ENCODE measurements around the gene GALNT17. TPM values are rescaled to one million over a fixed set of nuclear protein-coding genes. Genes with fewer than 3 reads are reported as not detected.

The GALNT17 gene
- total RNA-seq, 2 experiments from 2014 or later, result not detected

GRCh38 chr7:71498381-71498780 lies 366.4 kb downstream of the GALNT17 start:
- H3K36me3 Mint-ChIP-seq (ENCODE audit: low read depth), result no peaks in the 10 kb centered on the region

GRCh38 chr7:71504697-71505441 lies 372.9 kb downstream of the GALNT17 start:
- Mint-ChIP-seq H3K36me3 (ENCODE audit: low read depth) (peaks cover 4% of the 10 kb centered on the region), H3K9me3 (peaks cover 34% of the 10 kb centered on the region), H3K4me1 (no peaks in the 10 kb centered on the region), H3K27ac (no peak overlapping the region), H3K4me3 (no peak overlapping the region), H3K27me3 (no peaks in the 10 kb centered on the region)
- ChIA-PET POLR2A (no interaction called here), CTCF (no interaction called here)
- DNase-seq, result no peak

More at GRCh38 chr7:71498381-71498780, 366.4 kb downstream of the GALNT17 start:
- DNase-seq, result no peak
- no peak overlapping the region for H3K4me3 Mint-ChIP-seq
- H3K9me3 Mint-ChIP-seq, result peaks cover 27% of the 10 kb centered on the region
- H3K27me3 Mint-ChIP-seq, result no peaks in the 10 kb centered on the region
- CTCF ChIA-PET, result no interaction called here
- POLR2A ChIA-PET, result no interaction called here
- no peaks in the 10 kb centered on the region for H3K4me1 Mint-ChIP-seq
- H3K27ac Mint-ChIP-seq, result no peak overlapping the region

GRCh38 chr7:71506822-71507221 lies 374.9 kb downstream of the GALNT17 start:
- H3K4me1 Mint-ChIP-seq, result no peaks in the 10 kb centered on the region
- peaks cover 27% of the 10 kb centered on the region for H3K9me3 Mint-ChIP-seq
- no peak for DNase-seq
- peaks cover 4% of the 10 kb centered on the region for H3K36me3 Mint-ChIP-seq (ENCODE audit: low read depth)
- H3K27me3 Mint-ChIP-seq, result no peaks in the 10 kb centered on the region
- ChIA-PET CTCF (no interaction called here), POLR2A (no interaction called here)
- no peak overlapping the region for H3K4me3 Mint-ChIP-seq
- H3K27ac Mint-ChIP-seq, result no peak overlapping the region

GRCh38 chr7:71507680-71508602 lies 376.0 kb downstream of the GALNT17 start:
- Mint-ChIP-seq H3K9me3 (peaks cover 22% of the 10 kb centered on the region), H3K4me1 (no peaks in the 10 kb centered on the region), H3K27ac (no peak overlapping the region), H3K4me3 (no peak overlapping the region), H3K36me3 (ENCODE audit: low read depth) (peaks cover 4% of the 10 kb centered on the region), H3K27me3 (no peaks in the 10 kb centered on the region)
- DNase-seq, result no peak
- CTCF ChIA-PET, result no interaction called here
- POLR2A ChIA-PET, result no interaction called here

- H3K4me1 Mint-ChIP-seq, result no peaks in the 10 kb centered on the region
- POLR2A ChIA-PET, result no interaction called here
- H3K27ac Mint-ChIP-seq, result no peak overlapping the region
- DNase-seq, result no peak
- H3K9me3 Mint-ChIP-seq, result peaks cover 22% of the 10 kb centered on the region
- H3K4me3 Mint-ChIP-seq, result no peak overlapping the region
- peaks cover 4% of the 10 kb centered on the region for H3K36me3 Mint-ChIP-seq (ENCODE audit: low read depth)
- CTCF ChIA-PET, result no interaction called here
- no peaks in the 10 kb centered on the region for H3K27me3 Mint-ChIP-seq
These were observed 377.4 kb downstream of the GALNT17 start for GRCh38 chr7:71509381-71509780.

- no peaks in the 10 kb centered on the region for H3K27me3 Mint-ChIP-seq
- H3K4me3 Mint-ChIP-seq, result no peak overlapping the region
- POLR2A ChIA-PET, result no interaction called here
These were observed 379.4 kb downstream of the GALNT17 start for GRCh38 chr7:71511361-71511807.

GRCh38 chr7:71517940-71518699 lies 386.2 kb downstream of the GALNT17 start:
- ChIA-PET CTCF (no interaction called here), POLR2A (no interaction called here)
- H3K9me3 Mint-ChIP-seq, result peaks cover 42% of the 10 kb centered on the region
- H3K4me3 Mint-ChIP-seq, result no peak overlapping the region
- no peaks in the 10 kb centered on the region for H3K36me3 Mint-ChIP-seq (ENCODE audit: low read depth)
- H3K27me3 Mint-ChIP-seq, result no peaks in the 10 kb centered on the region
- H3K27ac Mint-ChIP-seq, result no peak overlapping the region
- H3K4me1 Mint-ChIP-seq, result no peaks in the 10 kb centered on the region
- no peak for DNase-seq

More at GRCh38 chr7:71511361-71511807, 379.4 kb downstream of the GALNT17 start:
- CTCF ChIA-PET, result no interaction called here
- Mint-ChIP-seq H3K36me3 (ENCODE audit: low read depth) (no peaks in the 10 kb centered on the region), H3K27ac (no peak overlapping the region), H3K9me3 (peaks cover 27% of the 10 kb centered on the region), H3K4me1 (no peaks in the 10 kb centered on the region)
- DNase-seq, result no peak

- Mint-ChIP-seq H3K9me3 (peaks cover 42% of the 10 kb centered on the region), H3K4me3 (no peak overlapping the region), H3K36me3 (ENCODE audit: low read depth) (no peaks in the 10 kb centered on the region), H3K27ac (no peak overlapping the region), H3K4me1 (no peaks in the 10 kb centered on the region), H3K27me3 (no peaks in the 10 kb centered on the region)
- no peak for DNase-seq
- POLR2A ChIA-PET, result no interaction called here
- CTCF ChIA-PET, result no interaction called here
These were observed 386.9 kb downstream of the GALNT17 start for GRCh38 chr7:71518880-71519279.

- H3K36me3 Mint-ChIP-seq (ENCODE audit: low read depth), result no peaks in the 10 kb centered on the region
- no peak overlapping the region for H3K4me3 Mint-ChIP-seq
- ChIA-PET CTCF (no interaction called here), POLR2A (no interaction called here)
- H3K9me3 Mint-ChIP-seq, result peaks cover 30% of the 10 kb centered on the region
- no peaks in the 10 kb centered on the region for H3K27me3 Mint-ChIP-seq
- no peak for DNase-seq
- H3K27ac Mint-ChIP-seq, result no peak overlapping the region
- H3K4me1 Mint-ChIP-seq, result no peaks in the 10 kb centered on the region
These were observed 389.6 kb downstream of the GALNT17 start for GRCh38 chr7:71521506-71521905.

- no peak for DNase-seq
- Mint-ChIP-seq H3K4me1 (no peaks in the 10 kb centered on the region), H3K9me3 (peaks cover 18% of the 10 kb centered on the region), H3K36me3 (ENCODE audit: low read depth) (no peaks in the 10 kb centered on the region), H3K27me3 (no peaks in the 10 kb centered on the region), H3K4me3 (no peak overlapping the region), H3K27ac (no peak overlapping the region)
- ChIA-PET POLR2A (no interaction called here), CTCF (no interaction called here)
These were observed 394.2 kb downstream of the GALNT17 start for GRCh38 chr7:71526106-71526505.

GRCh38 chr7:71527213-71527612 lies 395.3 kb downstream of the GALNT17 start:
- Mint-ChIP-seq H3K27ac (no peak overlapping the region), H3K9me3 (peaks cover 13% of the 10 kb centered on the region)
- POLR2A ChIA-PET, result no interaction called here

GRCh38 chr7:71535616-71536015 lies 403.7 kb downstream of the GALNT17 start:
- no peaks in the 10 kb centered on the region for H3K36me3 Mint-ChIP-seq (ENCODE audit: low read depth)
- H3K4me1 Mint-ChIP-seq, result no peaks in the 10 kb centered on the region
- no peak overlapping the region for H3K27ac Mint-ChIP-seq
- CTCF ChIA-PET, result no interaction called here
- no peak for DNase-seq
- H3K4me3 Mint-ChIP-seq, result no peak overlapping the region
- H3K27me3 Mint-ChIP-seq, result no peaks in the 10 kb centered on the region
- POLR2A ChIA-PET, result no interaction called here
- H3K9me3 Mint-ChIP-seq, result peaks cover 32% of the 10 kb centered on the region

More at GRCh38 chr7:71527213-71527612, 395.3 kb downstream of the GALNT17 start:
- no peak for DNase-seq
- Mint-ChIP-seq H3K36me3 (ENCODE audit: low read depth) (no peaks in the 10 kb centered on the region), H3K4me3 (no peak overlapping the region), H3K4me1 (no peaks in the 10 kb centered on the region), H3K27me3 (no peaks in the 10 kb centered on the region)
- CTCF ChIA-PET, result no interaction called here

- ChIA-PET CTCF (no interaction called here), POLR2A (no interaction called here)
- no peaks in the 10 kb centered on the region for H3K4me1 Mint-ChIP-seq
- H3K27ac Mint-ChIP-seq, result no peak overlapping the region
- H3K36me3 Mint-ChIP-seq (ENCODE audit: low read depth), result no peaks in the 10 kb centered on the region
- no peaks in the 10 kb centered on the region for H3K27me3 Mint-ChIP-seq
- DNase-seq, result no peak
- peaks cover 26% of the 10 kb centered on the region for H3K9me3 Mint-ChIP-seq
- H3K4me3 Mint-ChIP-seq, result no peak overlapping the region
These were observed 406.3 kb downstream of the GALNT17 start for GRCh38 chr7:71538210-71538609.

All from activated CD4-positive, alpha-beta memory T cell treated with anti-CD3 and anti-CD28 coated beads, Interleukin-2, amount 10 ng/mL, durations not matched to agents 7 days and 5 days (primary cell).